T-helper 2 cell treated with Interferon-gamma antibody and Interleukin-4, amounts not matched to agents 5 μg/mL and 100 μg/mL, for 36 hours (primary cell): Measurements from ENCODE around the gene RYR3.

Experiments used
- DNase-seq: peaks from one replicate; pipeline ENCODE4 v3.0.0; 2021; ENCODE audit warnings: low spot score
- H3K27ac Mint-ChIP-seq: one replicate; pipeline ENCODE4 v1.8.0; 2021; ENCODE audit warnings: mild to moderate bottlenecking, mixed read lengths
- H3K27me3 Mint-ChIP-seq: one replicate; pipeline ENCODE4 v1.8.0; 2021; ENCODE audit warnings: low read depth, mixed read lengths
- H3K36me3 Mint-ChIP-seq: one replicate; pipeline ENCODE4 v1.8.0; 2021; ENCODE audit warnings: low read depth, mixed read lengths
- H3K4me1 Mint-ChIP-seq: one replicate; pipeline ENCODE4 v1.8.0; 2021; ENCODE audit warnings: low read depth, mixed read lengths
- H3K4me3 Mint-ChIP-seq: one replicate; pipeline ENCODE4 v1.8.0; 2022; ENCODE audit warnings: mild to moderate bottlenecking, moderate library complexity, mixed read lengths
- H3K9me3 Mint-ChIP-seq: one replicate; pipeline ENCODE4 v1.8.0; 2021; ENCODE audit warnings: mixed read lengths

Gene RYR3

GRCh38 chr15:33907326-33907725 is 596.6 kb downstream of the RYR3 start:
- no peak overlapping the region for H3K4me3 Mint-ChIP-seq
- no peaks in the 10 kb centered on the region for H3K36me3 Mint-ChIP-seq
- H3K27me3 Mint-ChIP-seq, result no peaks in the 10 kb centered on the region
- H3K27ac Mint-ChIP-seq, result no peak overlapping the region
- no peaks in the 10 kb centered on the region for H3K4me1 Mint-ChIP-seq
- no peak for DNase-seq
- H3K9me3 Mint-ChIP-seq, result no peaks in the 10 kb centered on the region

GRCh38 chr15:33908406-33908805 is 597.6 kb downstream of the RYR3 start:
- no peak overlapping the region for H3K4me3 Mint-ChIP-seq
- H3K27me3 Mint-ChIP-seq, result no peaks in the 10 kb centered on the region
- H3K9me3 Mint-ChIP-seq, result no peaks in the 10 kb centered on the region
- DNase-seq, result no peak
- no peaks in the 10 kb centered on the region for H3K4me1 Mint-ChIP-seq
- no peaks in the 10 kb centered on the region for H3K36me3 Mint-ChIP-seq
- H3K27ac Mint-ChIP-seq, result no peak overlapping the region

- Mint-ChIP-seq H3K4me3 (no peak overlapping the region), H3K9me3 (no peaks in the 10 kb centered on the region), H3K4me1 (no peaks in the 10 kb centered on the region), H3K27ac (no peak overlapping the region), H3K36me3 (no peaks in the 10 kb centered on the region), H3K27me3 (no peaks in the 10 kb centered on the region)
- DNase-seq, result no peak
Measured at GRCh38 chr15:33910741-33911140, 600.0 kb downstream of the RYR3 start.

GRCh38 chr15:33912326-33912725 is 601.6 kb downstream of the RYR3 start:
- DNase-seq, result no peak
- Mint-ChIP-seq H3K36me3 (no peaks in the 10 kb centered on the region), H3K27me3 (no peaks in the 10 kb centered on the region), H3K4me3 (no peak overlapping the region), H3K27ac (no peak overlapping the region), H3K4me1 (no peaks in the 10 kb centered on the region), H3K9me3 (no peaks in the 10 kb centered on the region)

- DNase-seq, result no peak
- Mint-ChIP-seq H3K27ac (no peak overlapping the region), H3K36me3 (no peaks in the 10 kb centered on the region), H3K27me3 (no peaks in the 10 kb centered on the region), H3K4me3 (no peak overlapping the region), H3K9me3 (no peaks in the 10 kb centered on the region), H3K4me1 (no peaks in the 10 kb centered on the region)
Measured at GRCh38 chr15:33913459-33913858, 602.7 kb downstream of the RYR3 start.
